A549 (cell line): ENCODE data around the gene SLC8A1. TPM values are rescaled to one million over a fixed set of nuclear protein-coding genes. Genes with fewer than 3 reads are reported as not detected.

ENCODE experiments used
- ATAC-seq, 2 experiments: fragments of 200-7000 bp in 1 of 2; fragments of >200 bp in 1 of 2; cut with Nextera tagmentation in 1 of 2; cut with Tn5 transposase in 1 of 2; 3 replicates each; pipeline versions ENCODE4 v1.8.0 to v1.9.1; 2018 to 2020; ENCODE audit warnings: mild to moderate bottlenecking in 1 of 2, moderate library complexity in 1 of 2
- CTCF ChIA-PET: fragments of 300-600 bp; sonication (Branson Sonifier 250); formaldehyde crosslinking; extraction: SDS; loops from one replicate; lab custom pipeline; 2021; ENCODE audit warnings: antibody characterized with exemption, inconsistent platforms; lab: Yijun Ruan, JAX
- POLR2A ChIA-PET: fragments of 350-600 bp; formaldehyde crosslinking; extraction: SDS; loops from one replicate; lab custom pipeline; 2021; ENCODE audit warnings: antibody characterized with exemption, inconsistent platforms; lab: Yijun Ruan, JAX
- DNase-seq, 2 experiments: peaks; one replicate each; pipeline versions ENCODE4 v3.0.0 to v3.0.0-alpha.2; 2011 to 2016; ENCODE audit warnings: low read depth in 1 of 2, low spot score in 1 of 2
- FAIRE-seq: peaks from 2 replicates; lab custom pipeline; 2011; peaks lifted over from hg19 to GRCh38; lab: Jason Lieb, UNC
- H3K27ac ChIP-seq, 2 experiments: fragments of >200 bp; sonication (Bioruptor Twin); formaldehyde crosslinking; 3 replicates each; pipeline ENCODE4 v1.5.1; 2016 to 2017
- H3K4me1 ChIP-seq: fragments of >200 bp; sonication (Bioruptor Twin); formaldehyde crosslinking; 3 replicates; pipeline ENCODE4 v1.6.1; 2016
- H3K4me2 ChIP-seq: fragments of >200 bp; sonication (Bioruptor Twin); formaldehyde crosslinking; 3 replicates; pipeline ENCODE4 v1.6.1; 2016
- H3K4me3 ChIP-seq: fragments of >200 bp; sonication (Bioruptor Twin); formaldehyde crosslinking; 3 replicates; pipeline ENCODE4 v1.5.1; 2016
- H3K9me3 ChIP-seq: fragments of >200 bp; sonication (Bioruptor Twin); formaldehyde crosslinking; 3 replicates; pipeline ENCODE4 v1.6.1; 2016
- CBX2 ChIP-seq: fragments of 200-600 bp; sonication (generic); IDR thresholded peaks from 2 replicates; pipeline ENCODE4 v1.6.1; 2016; ENCODE audit warnings: low read depth, mild to moderate bottlenecking, borderline replicate concordance
- CHD4 ChIP-seq: fragments of 200-600 bp; sonication (generic); IDR thresholded peaks from 2 replicates; pipeline ENCODE4 v1.6.1; 2016; ENCODE audit warnings: antibody characterized with exemption, mild to moderate bottlenecking, borderline replicate concordance
- EHF ChIP-seq: fragments of 250-450 bp; sonication (Bioruptor Pico); IDR thresholded peaks from 2 replicates; pipeline ENCODE4 v1.5.0; 2020; ENCODE audit warnings: mild to moderate bottlenecking
- FOXS1 ChIP-seq: fragments of 250-450 bp; sonication (Bioruptor Pico); IDR thresholded peaks from 2 replicates; pipeline ENCODE4 v1.5.0; 2020; ENCODE audit warnings: mild to moderate bottlenecking, moderate library complexity
- HDAC2 ChIP-seq: fragments of 200-600 bp; sonication (generic); IDR thresholded peaks from 2 replicates; pipeline ENCODE4 v1.6.1; 2016
- HOXA7 ChIP-seq: fragments of 250-450 bp; sonication (Bioruptor Pico); IDR thresholded peaks from 2 replicates; pipeline ENCODE4 v1.5.0; 2020; ENCODE audit warnings: mild to moderate bottlenecking, moderate library complexity
- JUN ChIP-seq, 2 experiments: fragments of >200 bp; sonication (Bioruptor Twin); formaldehyde crosslinking; IDR thresholded peaks; 2 replicates in 1 of 2; 3 replicates in 1 of 2; pipeline ENCODE4 v1.6.1; 2016 to 2017
- JUNB ChIP-seq: fragments of >200 bp; sonication (Bioruptor Twin); formaldehyde crosslinking; IDR thresholded peaks from 2 replicates; pipeline ENCODE4 v1.6.1; 2016
- KDM1A ChIP-seq: fragments of 200-600 bp; sonication (generic); IDR thresholded peaks from 2 replicates; pipeline ENCODE4 v1.6.1; 2016; ENCODE audit warnings: low read depth, mild to moderate bottlenecking
- KDM5A ChIP-seq: fragments of 200-600 bp; sonication (generic); IDR thresholded peaks from 2 replicates; pipeline ENCODE4 v1.6.1; 2016; ENCODE audit warnings: antibody characterized with exemption, mild to moderate bottlenecking
- MAFK ChIP-seq: fragments of 450-650 bp; IDR thresholded peaks from 2 replicates; pipeline ENCODE4 v1.6.1; 2014; ENCODE audit not compliant: partially characterized antibody
- MAZ ChIP-seq: fragments of 150-350 bp; IDR thresholded peaks from 2 replicates; pipeline ENCODE4 v1.6.1; 2014; ENCODE audit warnings: antibody characterized with exemption, low read depth, low read length, borderline replicate concordance
- POLR2A ChIP-seq: IDR thresholded peaks from 2 replicates; pipeline ENCODE4 v1.6.1; 2012; ENCODE audit warnings: mild to moderate bottlenecking, low read length
- RAD21 ChIP-seq, 2 experiments: fragments of >200 bp in 1 of 2; sonication (Bioruptor Twin) in 1 of 2; formaldehyde crosslinking in 1 of 2; IDR thresholded peaks in 1 of 2; conservative IDR thresholded peaks in 1 of 2; 2 replicates in 1 of 2; 3 replicates in 1 of 2; pipeline ENCODE4 v1.6.1; 2012 to 2018; ENCODE audit warnings: inconsistent platforms in 1 of 2
- TP53 ChIP-seq: fragments of 250-450 bp; sonication (Bioruptor Pico); IDR thresholded peaks from 2 replicates; pipeline ENCODE4 v1.5.0; 2021; ENCODE audit warnings: mild to moderate bottlenecking, moderate library complexity
- USF2 ChIP-seq: fragments of 450-650 bp; IDR thresholded peaks from 2 replicates; pipeline ENCODE4 v1.6.1; 2014; ENCODE audit warnings: antibody characterized with exemption
- ZC3H11A ChIP-seq: fragments of 450-650 bp; IDR thresholded peaks from 2 replicates; pipeline ENCODE4 v1.6.1; 2014; ENCODE audit warnings: antibody characterized with exemption, mild to moderate bottlenecking
- ZSCAN20 ChIP-seq: fragments of 250-450 bp; sonication (Bioruptor Pico); IDR thresholded peaks from 2 replicates; pipeline ENCODE4 v1.8.0; 2022; ENCODE audit warnings: mild to moderate bottlenecking, moderate library complexity
- WGBS: methylation state at CpG from one replicate; pipeline ENCODE4 v1.1.6; 2017; ENCODE audit errors: missing lambda C conversion rate; 5-methylcytosine and 5-hydroxymethylcytosine counted together
- polyA plus RNA-seq, 4 experiments: library from polyadenylated mRNA; depleted of rRNA in 3 of 4; stranded (reverse); fragments of >200 nt; fragmentation: RNase III in 1 of 4; extraction: RNeasy Plus Mini Kit Qiagen cat#74134 plus additional on column Dnase treatment in 1 of 4; gene quantifications; 2 replicates in 3 of 4; 3 replicates in 1 of 4; pipeline ENCODE4 v1.2.3, GENCODE V29; 2011 to 2017
- TF ChIP-seq, protein P1 (sequence below): fragments of >200 bp; sonication (Bioruptor Twin); formaldehyde crosslinking; IDR thresholded peaks from 3 replicates; pipeline ENCODE4 v1.6.1; 2016
- TF ChIP-seq, protein P2 (sequence below): fragments of 250-450 bp; sonication (Bioruptor Pico); IDR thresholded peaks from 2 replicates; pipeline ENCODE4 v1.5.0; 2021; ENCODE audit warnings: mild to moderate bottlenecking, moderate library complexity, borderline replicate concordance
- TF ChIP-seq, protein P3 (sequence below): IDR thresholded peaks from 2 replicates; pipeline ENCODE4 v1.6.1; 2012; ENCODE audit warnings: low read depth, borderline replicate concordance
- TF ChIP-seq, protein P4 (sequence below): IDR thresholded peaks from 2 replicates; pipeline ENCODE4 v1.6.1; 2012

SLC8A1 gene
- polyA plus RNA-seq, 2 of the 4 experiments (the other 2 are of a cell fraction) = 0.28 to 0.92 TPM

- no peaks in the 10 kb centered on the region for H3K4me1 ChIP-seq
- no peak overlapping the region for H3K27ac ChIP-seq
- no peak overlapping the region for H3K4me3 ChIP-seq
- ATAC-seq = no peak
- no peak overlapping the region for H3K4me2 ChIP-seq
- TF ChIP-seq TP53 (CRISPR knock-in tag) = no peak
- TF ChIP-seq, protein P1, sequence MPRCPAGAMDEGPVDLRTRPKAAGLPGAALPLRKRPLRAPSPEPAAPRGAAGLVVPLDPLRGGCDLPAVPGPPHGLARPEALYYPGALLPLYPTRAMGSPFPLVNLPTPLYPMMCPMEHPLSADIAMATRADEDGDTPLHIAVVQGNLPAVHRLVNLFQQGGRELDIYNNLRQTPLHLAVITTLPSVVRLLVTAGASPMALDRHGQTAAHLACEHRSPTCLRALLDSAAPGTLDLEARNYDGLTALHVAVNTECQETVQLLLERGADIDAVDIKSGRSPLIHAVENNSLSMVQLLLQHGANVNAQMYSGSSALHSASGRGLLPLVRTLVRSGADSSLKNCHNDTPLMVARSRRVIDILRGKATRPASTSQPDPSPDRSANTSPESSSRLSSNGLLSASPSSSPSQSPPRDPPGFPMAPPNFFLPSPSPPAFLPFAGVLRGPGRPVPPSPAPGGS = no peak
- TF ChIP-seq CHD4 = no peak
- no peak for TF ChIP-seq HDAC2
- TF ChIP-seq JUNB = no peak
- TF ChIP-seq MAFK = no peak
- TF ChIP-seq JUN (IDR thresholded peaks at IDR 0.05) = no peak
- TF ChIP-seq ZSCAN20 = no peak
- TF ChIP-seq, protein P2, sequence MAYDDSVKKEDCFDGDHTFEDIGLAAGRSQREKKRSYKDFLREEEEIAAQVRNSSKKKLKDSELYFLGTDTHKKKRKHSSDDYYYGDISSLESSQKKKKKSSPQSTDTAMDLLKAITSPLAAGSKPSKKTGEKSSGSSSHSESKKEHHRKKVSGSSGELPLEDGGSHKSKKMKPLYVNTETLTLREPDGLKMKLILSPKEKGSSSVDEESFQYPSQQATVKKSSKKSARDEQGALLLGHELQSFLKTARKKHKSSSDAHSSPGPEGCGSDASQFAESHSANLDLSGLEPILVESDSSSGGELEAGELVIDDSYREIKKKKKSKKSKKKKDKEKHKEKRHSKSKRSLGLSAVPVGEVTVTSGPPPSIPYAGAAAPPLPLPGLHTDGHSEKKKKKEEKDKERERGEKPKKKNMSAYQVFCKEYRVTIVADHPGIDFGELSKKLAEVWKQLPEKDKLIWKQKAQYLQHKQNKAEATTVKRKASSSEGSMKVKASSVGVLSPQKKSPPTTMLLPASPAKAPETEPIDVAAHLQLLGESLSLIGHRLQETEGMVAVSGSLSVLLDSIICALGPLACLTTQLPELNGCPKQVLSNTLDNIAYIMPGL (CRISPR knock-in tag) = no peak
- TF ChIP-seq, protein P3, sequence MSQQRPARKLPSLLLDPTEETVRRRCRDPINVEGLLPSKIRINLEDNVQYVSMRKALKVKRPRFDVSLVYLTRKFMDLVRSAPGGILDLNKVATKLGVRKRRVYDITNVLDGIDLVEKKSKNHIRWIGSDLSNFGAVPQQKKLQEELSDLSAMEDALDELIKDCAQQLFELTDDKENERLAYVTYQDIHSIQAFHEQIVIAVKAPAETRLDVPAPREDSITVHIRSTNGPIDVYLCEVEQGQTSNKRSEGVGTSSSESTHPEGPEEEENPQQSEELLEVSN = no peak
- no peak for TF ChIP-seq FOXS1 (CRISPR knock-in tag)
- TF ChIP-seq EHF (CRISPR knock-in tag) = no peak
- TF ChIP-seq CBX2 = no peak
- TF ChIP-seq USF2 = no peak
- ChIA-PET CTCF (interaction anchor here (0.7 kb wide), 1 partner anchor 44 kb away, joined by 3 read pairs; no protein-coding TSS in a partner anchor), POLR2A (no interaction called here)
- no peak for FAIRE-seq
- no peak for DNase-seq
- 36% methylated on average over 3 of the region's 3 CpGs for WGBS
- no peaks in the 10 kb centered on the region for H3K9me3 ChIP-seq
Measured at GRCh38 chr2:40169856-40170255, 282.0 kb downstream of the SLC8A1 start.

DNA sequence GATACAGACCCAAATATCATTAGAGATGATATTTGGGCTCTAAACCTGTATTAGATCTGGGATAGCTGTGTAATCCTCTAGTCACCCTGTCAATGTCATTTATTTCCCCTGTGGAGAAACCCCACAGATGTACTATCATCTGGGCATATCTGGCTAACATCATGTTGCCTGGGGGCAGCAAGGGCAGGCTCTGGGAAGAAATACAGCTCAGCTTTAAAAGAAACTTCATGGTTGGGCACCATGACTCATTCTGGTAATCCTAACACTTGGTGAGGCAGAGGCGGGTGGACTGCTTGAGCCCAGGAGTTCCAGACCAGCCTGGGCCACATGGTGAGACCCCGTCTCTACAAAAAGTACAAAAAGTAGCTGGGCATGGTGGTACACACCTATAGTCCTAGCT lies 282.5 kb downstream of the SLC8A1 start:
- no peaks in the 10 kb centered on the region for H3K9me3 ChIP-seq
- TF ChIP-seq ZC3H11A (no peak), POLR2A (no peak), CHD4 (no peak), KDM1A (no peak)
- CTCF ChIA-PET = interaction anchor here (0.7 kb wide), 1 partner anchor 44 kb away, joined by 3 read pairs; no protein-coding TSS in a partner anchor
- no peak overlapping the region for H3K4me2 ChIP-seq
- no peak overlapping the region for H3K27ac ChIP-seq
- H3K4me1 ChIP-seq = no peaks in the 10 kb centered on the region
- 48% methylated on average over 2 of the region's 2 CpGs for WGBS
- FAIRE-seq (no peak), DNase-seq (no peak), ATAC-seq (no peak)
- no peak overlapping the region for H3K4me3 ChIP-seq
- POLR2A ChIA-PET = no interaction called here

DNA sequence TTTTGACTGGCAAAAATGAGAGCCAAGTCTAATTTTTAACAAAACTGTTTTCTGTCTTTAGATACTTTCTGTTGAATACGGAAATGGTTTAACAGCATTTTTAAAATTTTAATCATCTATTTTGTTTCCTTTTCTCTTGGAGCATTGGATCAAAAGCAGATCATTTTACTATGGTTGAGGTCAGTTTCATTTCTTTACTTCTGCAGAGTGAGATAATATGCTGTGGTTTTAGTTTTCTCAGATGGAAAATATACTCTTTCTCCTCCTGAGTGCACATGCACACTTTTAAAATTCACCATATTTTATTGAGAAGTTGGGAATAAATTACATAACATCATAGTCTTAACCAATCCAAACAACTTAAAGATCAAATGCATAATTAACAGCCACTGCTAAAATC lies 283.3 kb downstream of the SLC8A1 start:
- no peak overlapping the region for H3K4me3 ChIP-seq
- TF ChIP-seq MAZ (no peak), HOXA7 (CRISPR knock-in tag) (no peak), RAD21 (conservative IDR thresholded peaks at IDR 0.05 in 1 of 2, IDR thresholded peaks at IDR 0.05 in 1 of 2) (no peak), KDM5A (no peak)
- TF ChIP-seq, protein P4, sequence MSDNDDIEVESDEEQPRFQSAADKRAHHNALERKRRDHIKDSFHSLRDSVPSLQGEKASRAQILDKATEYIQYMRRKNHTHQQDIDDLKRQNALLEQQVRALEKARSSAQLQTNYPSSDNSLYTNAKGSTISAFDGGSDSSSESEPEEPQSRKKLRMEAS = no peak
- TF ChIP-seq, all 56 proteins: peak for 0
- FAIRE-seq = no peak
- Histone ChIP-seq H3K4me1 (no peaks in the 10 kb centered on the region), H3K4me2 (no peak overlapping the region), H3K9me3 (no peaks in the 10 kb centered on the region), H3K27ac (no peak overlapping the region)
- no peak for ATAC-seq
- WGBS = 0% methylated on average over 1 of the region's 1 CpG
- no peak for DNase-seq
- ChIA-PET CTCF (interaction anchor here (0.7 kb wide), 1 partner anchor 387 kb away, joined by 3 read pairs; no protein-coding TSS in a partner anchor), POLR2A (no interaction called here)
